GM12878 (cell line): ENCODE results near the gene TBL1XR1. TPM values are rescaled to one million over a fixed set of nuclear protein-coding genes. Genes with fewer than 3 reads are reported as not detected.

Experiments
- ATAC-seq: fragments of 200-7000 bp; cut with Tn5 transposase; 3 replicates; pipeline ENCODE4 v1.9.1; 2020; ENCODE audit warnings: mild to moderate bottlenecking, moderate library complexity
- BruUV-seq: library from RNA; stranded (reverse); fragments of 400-500 nt; replicated peaks from 2 replicates; lab custom pipeline; 2021; lab: Mats Ljungman, UMichigan
- CTCF ChIA-PET: fragments of 300-600 bp; sonication (Branson Sonifier 250); formaldehyde crosslinking; extraction: SDS; loops from one replicate; lab custom pipeline; 2021; ENCODE audit warnings: inconsistent platforms; lab: Yijun Ruan, JAX
- POLR2A ChIA-PET: fragments of 350-600 bp; formaldehyde crosslinking; extraction: SDS; loops from one replicate; lab custom pipeline; 2021; ENCODE audit warnings: inconsistent platforms; lab: Charles Lee
- RAD21 ChIA-PET: fragments of 300-600 bp; sonication (Branson Sonifier 250); formaldehyde crosslinking; loops from one replicate; lab custom pipeline; 2023; ENCODE audit warnings: antibody characterized with exemption; ENCODE audit not compliant: unreplicated experiment; lab: Charles Lee
- SMC1A ChIA-PET: fragments of 300-600 bp; sonication (Branson Sonifier 250); formaldehyde crosslinking; loops from one replicate; lab custom pipeline; 2023; ENCODE audit not compliant: unreplicated experiment, uncharacterized antibody; lab: Charles Lee
- DNase-seq: peaks from one replicate; pipeline ENCODE4 v3.0.0-alpha.2; 2011; ENCODE audit warnings: low read depth, low spot score
- FAIRE-seq: peaks from 3 replicates; lab custom pipeline; 2011; peaks lifted over from hg19 to GRCh38; lab: Jason Lieb, UNC
- H2AFZ ChIP-seq: 2 replicates; pipeline ENCODE4 v1.6.0; 2011; ENCODE audit warnings: low read depth, low read length, control low read depth; ENCODE audit not compliant: control insufficient read depth
- H3K27ac ChIP-seq: 2 replicates; pipeline ENCODE4 v1.5.1; 2011; ENCODE audit warnings: control low read depth; ENCODE audit not compliant: control insufficient read depth, insufficient read depth
- H3K27me3 ChIP-seq, 2 experiments: replicated peaks in 1 of 2; 2 replicates each; pipeline versions ENCODE4 v1.6.0 to v1.6.1; 2011; ENCODE audit warnings: low read length in 1 of 2; ENCODE audit not compliant: control insufficient read depth in 2 of 2, insufficient read depth in 2 of 2
- H3K36me3 ChIP-seq, 2 experiments: 2 replicates each; pipeline ENCODE4 v1.5.1; 2011; ENCODE audit warnings: low read length in 1 of 2; ENCODE audit not compliant: control insufficient read depth in 2 of 2, insufficient read depth in 2 of 2
- H3K4me1 ChIP-seq: 2 replicates; pipeline ENCODE4 v1.6.1; 2011; ENCODE audit warnings: mild to moderate bottlenecking, low read length, moderate library complexity, mixed read lengths; ENCODE audit not compliant: control insufficient read depth, insufficient read depth
- H3K4me2 ChIP-seq: 2 replicates; pipeline ENCODE4 v1.6.0; 2011; ENCODE audit warnings: control low read depth; ENCODE audit not compliant: control insufficient read depth, insufficient read depth
- H3K4me3 ChIP-seq: fragments of 200-600 bp; sonication (generic); 2 replicates; pipeline ENCODE4 v1.5.1; 2016
- H3K79me2 ChIP-seq: 2 replicates; pipeline ENCODE4 v1.6.0; 2011; ENCODE audit warnings: low read length; ENCODE audit not compliant: control insufficient read depth, insufficient read depth
- H3K9ac ChIP-seq: 2 replicates; pipeline ENCODE4 v1.8.0; 2011; ENCODE audit warnings: low read length, control low read depth, mixed read lengths; ENCODE audit not compliant: control insufficient read depth, insufficient read depth
- H3K9me3 ChIP-seq: replicated peaks from 3 replicates; pipeline ENCODE4 v1.5.1; 2011; ENCODE audit warnings: mild to moderate bottlenecking, low read length; ENCODE audit not compliant: control insufficient read depth, insufficient read depth
- H4K20me1 ChIP-seq: 2 replicates; pipeline ENCODE4 v1.6.0; 2011; ENCODE audit not compliant: control insufficient read depth, insufficient read depth
- ATF7 ChIP-seq: fragments of 450-650 bp; IDR thresholded peaks from 2 replicates; pipeline ENCODE4 v1.6.1; 2016; ENCODE audit warnings: low read depth, mild to moderate bottlenecking
- BCL11A ChIP-seq: IDR thresholded peaks from 2 replicates; pipeline ENCODE4 v1.6.1; 2011; ENCODE audit warnings: low read depth, low read length
- CBFB ChIP-seq: IDR thresholded peaks from 2 replicates; pipeline ENCODE4 v1.6.1; 2016; ENCODE audit warnings: antibody characterized with exemption, low read depth
- ESRRA ChIP-seq: IDR thresholded peaks from 2 replicates; pipeline ENCODE4 v1.6.1; 2012; ENCODE audit warnings: mild to moderate bottlenecking, low read length, improper control_type of control experiment
- EZH2 ChIP-seq: IDR thresholded peaks from 2 replicates; pipeline ENCODE4 v1.6.1; 2012; ENCODE audit warnings: low read depth, mild to moderate bottlenecking, control low read depth, inconsistent platforms, low read length, borderline replicate concordance; ENCODE audit not compliant: control insufficient read depth
- FOXM1 ChIP-seq: IDR thresholded peaks from 2 replicates; pipeline ENCODE4 v1.6.1; 2012; ENCODE audit warnings: low read depth, mild to moderate bottlenecking, inconsistent platforms, low read length, moderate library complexity
- POLR2A ChIP-seq: IDR thresholded peaks from 2 replicates; pipeline ENCODE4 v1.6.1; 2011; ENCODE audit warnings: low read depth, mild to moderate bottlenecking, low read length
- POLR2AphosphoS5 ChIP-seq: IDR thresholded peaks from 2 replicates; pipeline ENCODE4 v1.6.1; 2011; ENCODE audit warnings: mild to moderate bottlenecking, low read length, inconsistent platforms
- REST ChIP-seq: IDR thresholded peaks from 2 replicates; pipeline ENCODE4 v1.6.1; 2012; ENCODE audit warnings: mild to moderate bottlenecking, low read depth, low read length
- SIN3A ChIP-seq: IDR thresholded peaks from 2 replicates; pipeline ENCODE4 v1.6.1; 2012; ENCODE audit warnings: low read depth, low read length, improper control_type of control experiment
- SMC3 ChIP-seq: IDR thresholded peaks from 2 replicates; pipeline ENCODE4 v1.6.1; 2011; ENCODE audit warnings: low read length, improper control_type of control experiment, borderline replicate concordance
- SREBF2 ChIP-seq: IDR thresholded peaks from 2 replicates; pipeline ENCODE4 v1.6.1; 2012; ENCODE audit warnings: mild to moderate bottlenecking, low read length
- STAT3 ChIP-seq: IDR thresholded peaks from 2 replicates; pipeline ENCODE4 v1.6.1; 2011; ENCODE audit warnings: low read depth, low read length, improper control_type of control experiment
- ZBED1 ChIP-seq: IDR thresholded peaks from 2 replicates; pipeline ENCODE4 v1.6.1; 2016; ENCODE audit warnings: borderline replicate concordance
- WGBS: methylation state at CpG from one replicate; pipeline ENCODE4 v1.1.6; 2016; ENCODE audit warnings: low lambda C conversion rate; ENCODE audit not compliant: insufficient replicate concordance, insufficient coverage; ENCODE audit errors: missing lambda C conversion rate; 5-methylcytosine and 5-hydroxymethylcytosine counted together
- in situ Hi-C: fragments of 300-500 bp; cut with MboI; formaldehyde crosslinking; loops from 9 replicates; pipeline ENCODE4 v1.14.3; 2018; ENCODE audit warnings: mixed read lengths
- intact Hi-C: fragments of 100-400 bp; cut with micrococcal nuclease; formaldehyde crosslinking; loops from one replicate; pipeline ENCODE4 v1.14.2; 2022; ENCODE audit not compliant: unreplicated experiment
- polyA plus RNA-seq, 11 experiments: library from polyadenylated mRNA; depleted of rRNA in 4 of 11; unstranded in 6 of 11; stranded (reverse) in 5 of 11; fragments of >200 nt; fragmentation: Nextera tagmentation in 4 of 11; fragmentation: Illumina TruSeq in 1 of 11; extraction: Ambion mirVana in 4 of 11; extraction: Trizol in 1 of 11; gene quantifications; 1 replicate in 1 of 11; 2 replicates in 10 of 11; pipeline versions ENCODE4 v1.2.1 to v1.2.3, GENCODE V29; 2011 to 2016; ENCODE audit warnings: inconsistent platforms in 2 of 11, missing spikeins in 2 of 11, low read depth in 1 of 11
- total RNA-seq, 4 experiments: library from RNA; depleted of rRNA in 3 of 4; stranded (reverse); fragments of >200 nt in 3 of 4; fragmentation: Illumina TruSeq in 1 of 4; extraction: Trizol in 1 of 4; gene quantifications; 2 replicates each; pipeline versions ENCODE4 v1.2.1 to v1.2.3, GENCODE V29; 2013 to 2021

Gene TBL1XR1
- total and polyA plus RNA-seq, 10 of the 15 experiments (the other 5 are each of a cell fraction or from before 2014, with no cell fraction given): 13.0 to 115 (median 60.4) TPM

GRCh38 chr3:177055605-177056571 lies 141.4 kb downstream of the TBL1XR1 start:
- 89% methylated on average over 1 of the region's 1 CpG for WGBS
- SMC1A ChIA-PET: interaction anchor here (1.0 to 1.5 kb wide), 3 partner anchors 13 to 305 kb away, joined by 3 to 4 read pairs (median 3); no protein-coding TSS in a partner anchor
- no peaks in the 10 kb centered on the region for H3K9me3 ChIP-seq
- POLR2A ChIA-PET: no interaction called here
- no peak for TF ChIP-seq FOXM1
- no peak for TF ChIP-seq ATF7
- no peak for TF ChIP-seq SIN3A
- no peak for TF ChIP-seq ESRRA
- no peak for TF ChIP-seq REST
- TF ChIP-seq SMC3: no peak
- no peak for TF ChIP-seq STAT3
- no peak for TF ChIP-seq POLR2A
- TF ChIP-seq EZH2: no peak
- no peak for TF ChIP-seq POLR2AphosphoS5
- no peak for TF ChIP-seq SREBF2
- TF ChIP-seq CBFB: no peak
- TF ChIP-seq BCL11A: no peak
- no peak for TF ChIP-seq ZBED1
- DNase-seq (no peak), ATAC-seq (no peak; the same call in 2 of the 3 replicates), FAIRE-seq (no peak)
- H2AFZ ChIP-seq: no peak overlapping the region
- peaks cover 13% of the 10 kb centered on the region for H3K79me2 ChIP-seq
- in situ Hi-C loops (loop anchor here (5.0 kb wide), 2 partner anchors 296 to 726 kb away; no protein-coding TSS in a partner anchor), intact Hi-C loops (loop anchor here (5.0 to 10.0 kb wide), 2 partner anchors 541 to 619 kb away; no protein-coding TSS in a partner anchor)
- H3K27ac ChIP-seq: no peak overlapping the region; the same call in 1 of the 2 replicates
- H3K27me3 ChIP-seq: no peaks in the 10 kb centered on the region
- BruUV-seq: no TSS peak
- H4K20me1 ChIP-seq: no peaks in the 10 kb centered on the region
- H3K4me3 ChIP-seq: no peak overlapping the region
- CTCF ChIA-PET: no interaction called here
- RAD21 ChIA-PET: no interaction called here
- H3K9ac ChIP-seq: no peak overlapping the region
- no peaks in the 10 kb centered on the region; a peak in 1 of 4 replicates for H3K36me3 ChIP-seq
- H3K4me1 ChIP-seq: peaks cover 13% of the 10 kb centered on the region; the same call in 1 of the 2 replicates
- no peak overlapping the region for H3K4me2 ChIP-seq
